GM21390 (cell line): ENCODE measurements around the gene PCBP3.
"Not testable (repeated sequence)": the region's sequence is repeated elsewhere in the genome, so short reads cannot be mapped to it uniquely, and the experiment has no call there.

ENCODE experiments used
- ATAC-seq: cut with Tn5 transposase; IDR thresholded peaks from one replicate; pipeline ENCODE4 v1.9.1; 2021; ENCODE audit not compliant: unreplicated experiment

PCBP3 gene

DNA sequence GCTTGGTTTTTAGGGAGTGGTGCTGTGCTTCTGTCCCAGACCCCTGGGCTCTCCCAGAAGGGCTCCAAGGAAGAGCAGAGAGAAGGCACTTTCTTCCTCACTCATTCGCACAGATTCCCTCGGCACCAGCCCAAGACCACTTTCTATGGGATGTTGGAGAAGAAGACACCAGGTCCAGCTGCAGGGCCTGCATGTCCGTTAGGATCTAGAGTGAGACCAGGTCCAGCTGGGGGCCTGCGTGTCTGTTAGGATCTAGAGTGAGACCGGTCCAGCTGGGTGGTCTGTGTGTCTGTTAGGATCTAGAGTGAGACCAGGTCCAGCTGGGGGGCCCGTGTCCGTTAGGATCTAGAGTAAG lies 30.9 kb upstream of the PCBP3 start:
- not testable (repeated sequence) for ATAC-seq

DNA sequence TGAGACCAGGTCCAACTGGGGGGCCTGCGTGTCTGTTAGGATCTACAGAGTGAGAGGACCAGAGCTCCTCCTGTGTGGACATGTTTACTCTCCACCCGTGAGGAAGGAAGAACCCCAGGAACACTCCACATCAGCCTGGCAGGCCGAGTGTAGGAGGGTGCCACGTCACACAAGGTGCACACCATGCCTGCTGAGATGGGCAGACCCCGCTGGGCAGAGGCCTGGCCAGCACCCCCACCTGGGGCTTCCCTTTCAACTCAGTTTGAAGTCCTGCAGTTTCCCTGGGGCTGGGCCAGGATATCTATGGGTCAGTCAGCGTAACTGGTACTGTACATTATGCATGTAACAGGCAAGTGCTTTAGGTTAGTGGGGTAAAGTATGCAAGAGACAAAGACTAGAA lies 30.1 kb upstream of the PCBP3 start:
- no peak for ATAC-seq

DNA sequence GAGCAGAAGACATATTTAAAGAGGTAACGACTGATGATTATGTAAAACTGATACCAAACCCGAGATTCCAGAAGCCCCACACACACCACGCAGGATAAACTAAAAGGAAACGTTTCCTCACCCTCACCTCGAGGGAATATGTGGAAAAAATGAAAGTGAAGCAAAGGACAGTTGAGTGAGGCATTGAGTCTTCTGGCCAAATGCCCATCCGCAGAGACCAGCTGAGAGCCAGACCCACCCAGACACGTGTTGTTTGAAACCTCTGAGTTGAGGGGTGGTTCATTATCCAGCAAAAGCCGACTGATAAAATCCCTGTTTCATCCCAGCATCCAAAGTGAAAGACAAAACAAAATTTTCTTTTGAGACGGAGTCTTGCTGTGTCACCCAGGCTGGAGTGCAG lies 29.6 kb upstream of the PCBP3 start:
- no peak for ATAC-seq

DNA sequence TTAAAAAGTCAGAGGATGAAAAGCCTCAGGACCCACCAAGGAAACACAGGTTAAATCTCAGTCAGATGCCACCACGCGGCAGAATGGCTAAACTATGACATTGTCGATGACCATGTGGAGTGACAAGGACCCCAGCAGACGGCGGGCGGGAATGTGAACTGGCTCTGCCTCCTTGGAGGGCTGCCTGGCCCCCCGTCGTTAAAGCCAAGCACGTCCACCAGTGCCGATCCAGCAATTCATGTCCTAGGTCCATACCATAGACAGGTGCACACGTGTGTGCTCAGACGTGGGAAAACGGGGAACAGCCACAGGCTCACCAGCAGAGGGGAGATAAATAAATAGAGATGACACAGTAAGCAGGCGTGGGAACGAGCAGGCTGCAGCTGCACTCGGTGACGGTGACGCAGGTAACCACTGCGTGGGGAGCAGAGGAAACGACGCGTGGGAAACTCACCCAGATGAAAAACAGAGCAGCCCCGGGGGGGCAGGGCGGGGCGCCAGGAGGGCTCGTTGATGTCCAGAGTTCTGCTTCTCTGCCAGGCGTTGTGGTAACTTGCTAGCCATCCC lies 28.3 kb upstream of the PCBP3 start:
- ATAC-seq = no peak

DNA sequence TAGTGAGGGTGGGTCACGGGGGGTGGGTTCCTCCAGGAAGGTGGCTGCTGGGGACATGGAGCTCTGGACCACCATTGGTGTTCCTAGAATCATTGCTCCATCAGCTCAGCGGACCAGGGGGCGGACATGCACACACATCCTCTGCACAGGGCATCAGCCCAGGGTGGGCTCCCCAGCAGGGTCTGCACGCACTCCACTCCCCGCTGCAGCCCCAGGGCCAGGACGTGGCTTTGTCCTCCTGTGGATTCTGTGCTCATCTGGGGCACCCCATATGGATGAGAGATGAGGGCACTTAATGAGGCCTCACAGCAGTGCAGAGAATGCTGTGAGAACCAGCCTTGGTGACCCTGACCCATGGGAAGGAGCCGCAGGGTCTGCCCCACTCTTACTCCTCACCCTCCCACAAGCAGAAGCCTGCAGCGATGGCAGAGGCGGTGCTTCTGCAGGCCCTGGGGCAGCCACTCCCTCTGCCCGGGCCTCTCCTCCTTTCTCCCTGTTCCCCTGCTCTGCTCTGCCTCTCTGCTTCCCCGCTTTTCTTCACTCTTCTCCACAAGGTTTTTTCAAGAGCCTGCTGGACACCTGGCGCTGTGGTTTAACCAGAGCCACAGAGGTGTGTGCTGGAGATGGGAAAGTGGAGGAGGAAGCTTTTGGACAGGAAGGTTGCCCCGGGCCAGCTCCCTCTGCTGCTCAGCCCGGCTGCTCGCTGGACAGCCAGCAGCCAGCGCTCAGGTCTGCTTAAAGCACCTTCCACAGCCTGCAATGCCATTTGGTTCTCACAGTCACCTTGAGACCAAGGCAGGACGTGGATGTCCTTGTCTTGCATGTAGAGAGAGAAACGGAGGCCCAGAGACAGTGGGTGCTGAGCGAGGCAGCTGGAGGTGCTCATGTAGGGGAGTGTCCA lies 26.3 kb upstream of the PCBP3 start:
- no peak for ATAC-seq

DNA sequence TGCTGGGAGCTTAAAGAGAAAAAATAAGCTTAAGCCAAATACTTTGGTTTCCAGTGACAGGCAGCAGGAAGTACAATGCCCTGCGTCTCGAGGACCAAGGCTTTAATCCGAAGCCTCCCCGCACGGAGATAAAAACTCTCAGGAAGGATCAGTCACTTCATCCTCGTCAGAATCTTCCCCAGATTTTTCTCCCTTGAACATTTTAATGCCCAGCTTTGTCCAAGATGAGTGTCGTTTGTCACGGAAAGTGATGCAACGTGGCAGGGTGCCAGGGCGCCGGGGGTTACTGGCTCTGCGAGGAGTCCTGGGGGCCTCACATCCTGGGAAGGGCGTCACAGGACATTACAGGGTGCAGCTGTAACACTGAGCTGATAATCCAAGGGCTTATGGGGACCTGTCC lies 25.2 kb upstream of the PCBP3 start:
- ATAC-seq = no peak

DNA sequence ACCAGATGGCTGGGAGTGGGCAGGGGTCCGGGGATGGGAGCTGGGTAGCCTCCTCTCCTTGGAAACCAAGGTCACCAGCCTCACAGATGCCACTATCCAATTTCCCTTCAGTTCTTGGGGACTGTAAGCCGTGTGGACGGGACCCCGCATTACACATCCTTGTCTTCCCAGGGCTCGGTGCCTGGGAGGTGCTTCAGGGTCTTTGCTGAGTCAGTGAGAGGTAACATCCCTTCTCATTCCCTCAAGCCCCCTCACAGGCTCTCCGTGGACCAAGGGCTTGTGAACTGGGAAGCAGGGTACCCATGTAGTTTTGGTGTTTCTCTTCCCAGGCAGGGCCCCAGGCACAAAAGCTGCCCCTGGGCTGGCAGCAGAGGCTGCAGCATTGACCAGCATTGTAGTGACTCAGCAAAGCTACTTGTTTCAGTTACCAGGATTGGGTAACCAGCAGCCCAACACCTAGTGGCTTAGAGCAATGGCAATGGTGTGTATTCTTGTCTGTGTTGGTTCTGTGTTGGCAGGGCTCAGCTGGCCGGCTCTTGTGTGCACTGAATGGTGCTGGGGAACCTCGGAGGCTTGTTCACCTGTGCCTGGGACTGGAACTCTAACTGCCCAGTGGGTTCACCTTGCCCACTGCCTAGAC lies 24.6 kb upstream of the PCBP3 start:
- ATAC-seq = no peak

DNA sequence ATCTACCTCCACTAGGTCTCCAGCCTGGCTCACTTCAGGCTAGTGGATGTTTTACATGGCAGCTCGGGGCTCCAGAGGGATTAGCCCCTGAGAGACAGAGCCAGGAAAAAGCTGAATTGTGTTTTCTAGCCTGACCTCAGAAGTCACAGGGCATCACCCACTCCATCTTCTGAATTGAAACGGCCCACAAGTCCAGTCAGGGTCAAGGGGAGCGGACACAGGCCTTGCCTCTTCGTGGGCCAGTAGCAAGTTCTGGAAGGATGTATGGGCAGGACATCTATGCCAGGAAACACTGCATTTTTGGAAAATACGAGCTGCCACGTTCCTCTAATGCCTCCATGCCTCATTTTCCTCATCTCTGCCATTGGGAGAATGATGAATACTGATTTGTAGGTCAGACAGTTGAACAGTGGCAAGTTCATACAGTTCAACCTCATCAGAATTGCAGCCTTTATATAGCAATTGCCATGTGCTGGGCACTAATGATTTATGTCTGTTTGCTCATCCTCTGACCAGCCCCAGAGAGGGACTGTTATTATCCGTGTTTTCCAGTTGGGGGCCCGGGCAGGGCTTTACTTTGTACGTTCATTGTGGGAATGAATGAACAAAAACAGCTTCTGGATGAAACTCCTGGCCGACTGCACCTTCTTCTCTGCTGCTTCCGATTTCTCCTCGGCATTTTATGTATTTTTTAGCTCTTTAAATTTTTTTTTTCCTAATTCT lies 23.2 kb upstream of the PCBP3 start:
- ATAC-seq = no peak

DNA sequence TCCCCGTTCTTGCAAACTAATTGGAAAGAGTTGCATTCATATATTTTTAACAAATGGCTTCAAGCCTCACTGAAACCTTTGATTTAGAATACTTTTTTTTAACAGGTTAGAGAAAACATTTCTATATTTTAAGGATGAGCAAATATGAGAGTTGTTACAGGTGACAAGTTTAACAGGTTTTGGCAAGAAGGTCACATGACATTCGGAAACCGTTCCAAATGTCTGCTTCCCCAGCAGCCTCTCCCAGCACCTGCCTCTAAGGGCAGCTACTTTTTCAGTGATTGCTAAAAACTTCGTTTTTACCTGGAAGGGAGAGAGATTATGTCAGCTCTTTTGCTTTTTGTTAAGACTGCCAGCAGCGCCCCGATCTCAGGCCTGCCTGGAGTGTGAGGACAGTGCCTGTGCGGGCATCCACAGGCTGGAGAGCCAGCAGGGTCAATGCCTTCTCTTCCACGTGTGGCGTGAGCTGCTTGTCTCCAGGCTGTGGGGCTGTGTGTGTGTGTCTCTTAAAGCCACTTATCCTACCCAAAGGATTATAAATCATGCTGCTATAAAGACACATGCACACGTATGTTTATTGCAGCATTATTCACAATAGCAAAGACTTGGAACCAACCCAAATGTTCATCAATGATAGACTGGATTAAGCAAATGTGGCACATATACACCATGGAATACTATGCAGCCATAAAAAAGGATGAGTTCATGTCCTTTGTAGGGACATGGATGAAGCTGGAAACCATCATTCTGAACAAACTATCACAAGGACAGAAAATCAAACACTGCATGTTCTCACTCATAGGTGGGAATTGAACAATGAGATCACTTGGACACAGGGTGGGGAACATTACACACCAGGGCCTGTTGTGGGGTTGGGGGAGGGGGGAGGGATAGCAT lies 21.8 kb upstream of the PCBP3 start:
- not testable (repeated sequence) for ATAC-seq

DNA sequence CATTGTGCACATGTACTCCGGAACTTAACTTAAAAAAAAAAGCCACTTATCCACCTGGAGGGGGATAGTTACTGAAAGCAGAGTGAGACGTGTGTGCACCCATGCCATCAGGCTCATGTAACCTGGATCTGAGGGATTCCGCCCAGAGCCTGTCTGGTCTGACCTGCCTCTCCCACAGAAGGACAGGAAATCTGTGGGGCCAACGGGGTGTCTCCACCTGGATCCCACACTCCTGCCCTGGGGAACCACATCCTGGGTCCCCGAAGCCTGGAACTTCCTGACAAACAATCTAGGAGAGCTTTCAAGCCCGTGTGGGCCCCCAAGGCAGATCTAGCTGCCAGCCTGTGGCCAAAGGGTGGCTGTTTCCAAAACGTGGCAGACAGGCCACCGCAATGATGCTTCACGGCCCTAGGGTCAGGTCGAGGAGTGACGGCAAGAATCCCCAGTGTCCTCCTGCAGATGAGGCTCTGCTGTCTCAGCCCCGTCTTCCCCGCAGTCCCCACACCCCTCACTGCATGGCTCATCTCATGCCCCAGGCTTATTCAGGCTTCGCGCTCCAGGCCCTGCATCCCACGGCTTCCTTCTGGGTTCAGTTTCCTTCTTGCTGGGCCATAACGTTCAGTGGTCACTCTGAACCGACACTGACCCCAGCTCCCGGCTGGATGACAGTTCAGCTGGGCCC lies 21.0 kb upstream of the PCBP3 start:
- ATAC-seq = no peak

DNA sequence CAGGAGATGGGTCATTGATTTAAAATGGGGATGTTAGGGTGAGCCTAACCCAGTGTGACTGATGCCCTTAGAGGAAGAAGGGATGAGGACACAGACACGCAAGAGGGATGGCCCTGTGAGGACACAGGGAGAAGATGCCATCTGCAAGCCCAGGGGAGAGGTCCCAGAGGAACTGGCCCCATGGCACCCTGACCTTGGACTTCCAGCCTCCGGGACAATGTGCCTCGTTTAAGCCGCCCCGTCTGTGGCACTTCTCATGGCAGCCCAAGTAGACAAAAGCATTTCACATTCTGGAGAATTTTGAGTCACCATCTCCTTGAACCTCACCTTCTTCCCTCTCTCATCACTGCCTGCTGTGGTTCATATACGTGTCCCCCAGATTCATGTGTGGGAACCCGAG lies 20.1 kb upstream of the PCBP3 start:
- no peak for ATAC-seq

DNA sequence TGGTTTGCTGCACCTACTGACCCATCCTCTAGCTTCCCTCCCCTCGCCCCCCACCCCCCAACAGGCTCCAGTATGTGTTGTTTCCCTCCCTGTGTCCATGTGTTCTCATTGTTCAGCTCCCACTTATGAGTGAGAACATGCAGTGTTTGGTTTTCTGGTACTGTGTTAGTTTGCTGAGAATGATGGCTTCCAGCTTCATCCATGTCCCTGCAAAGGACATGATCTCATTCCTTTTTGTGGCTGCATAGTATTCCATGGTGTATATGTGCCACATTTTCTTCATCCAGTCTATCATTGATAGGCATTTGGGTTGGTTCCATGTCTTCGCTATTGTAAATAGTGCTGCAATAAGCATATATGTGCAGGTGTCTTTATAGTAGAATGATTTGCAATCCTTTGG lies 17.4 kb upstream of the PCBP3 start:
- ATAC-seq = not testable (repeated sequence)

DNA sequence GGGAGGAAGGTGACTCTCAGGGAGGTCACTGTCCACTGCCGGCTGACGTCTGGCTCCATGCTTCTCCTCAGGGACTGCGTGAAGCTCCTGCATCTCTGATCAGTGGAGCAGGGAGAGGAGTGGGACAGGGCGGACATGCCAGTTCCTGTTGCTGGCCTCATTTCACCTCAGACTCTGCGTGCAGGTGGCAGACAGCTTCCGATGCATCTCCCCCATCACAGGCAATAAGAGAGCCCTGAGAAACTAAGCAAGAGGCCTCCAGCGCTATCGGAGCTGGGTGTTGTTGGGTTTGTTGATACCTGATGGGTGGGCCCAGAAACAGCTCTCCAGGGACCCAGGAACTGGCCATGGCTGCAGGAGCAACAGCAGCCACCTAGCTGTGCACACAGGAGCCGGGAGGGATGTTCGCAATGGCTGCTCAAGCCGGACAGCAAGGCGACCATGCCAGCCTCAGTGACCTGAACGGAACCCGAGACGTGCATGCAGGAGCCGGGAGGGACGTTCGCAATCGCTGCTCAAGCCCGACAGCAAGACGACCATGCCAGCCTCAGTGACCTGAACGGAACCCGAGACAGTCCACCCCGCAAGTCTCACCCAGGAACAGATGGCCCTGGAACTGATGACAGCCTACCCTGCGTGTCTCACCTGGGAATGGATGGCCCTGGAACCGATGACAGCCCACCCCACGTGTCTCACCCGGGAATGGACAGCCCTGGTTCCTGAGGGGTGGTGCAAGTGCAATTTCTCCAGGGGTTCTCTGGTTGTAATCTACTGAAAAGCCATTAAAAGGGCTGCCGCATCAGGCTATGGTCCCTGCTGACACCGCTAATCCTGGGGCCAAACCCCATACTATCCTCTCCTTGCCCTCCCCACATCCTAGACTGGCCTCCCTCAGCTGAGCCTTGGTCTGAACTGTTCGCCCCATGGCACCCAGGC lies 14.2 kb upstream of the PCBP3 start:
- no peak for ATAC-seq

DNA sequence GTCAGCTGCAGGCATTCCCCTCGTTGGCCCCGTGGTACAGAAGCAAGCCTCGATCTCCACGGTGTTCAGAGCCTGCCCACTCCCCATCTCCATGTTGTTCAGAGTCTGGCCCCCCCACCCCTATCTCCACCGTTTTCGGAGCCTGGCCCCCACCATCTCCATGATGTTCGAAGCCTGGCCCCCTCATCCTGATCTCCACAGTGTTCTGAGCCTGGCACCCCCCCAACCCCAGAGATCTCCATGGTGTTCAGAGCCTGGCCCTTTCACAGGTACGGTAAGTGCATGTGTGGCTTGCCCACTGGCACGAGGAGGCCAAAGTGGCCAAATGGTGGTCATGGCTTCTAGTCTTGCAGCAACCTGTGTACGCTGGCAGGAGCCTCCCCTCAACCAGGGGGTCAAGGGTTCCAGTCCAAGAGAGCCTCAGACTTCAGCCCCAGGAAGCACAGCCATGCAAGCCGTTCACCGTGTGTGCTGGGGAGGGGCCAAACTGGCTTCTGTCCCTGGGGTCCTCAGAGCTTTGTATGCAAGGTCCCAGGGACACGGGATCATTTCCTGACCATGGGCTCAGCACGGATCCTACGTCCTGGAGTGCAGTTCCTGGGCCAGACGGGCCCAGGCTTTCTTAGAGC lies 13.3 kb upstream of the PCBP3 start:
- no peak for ATAC-seq

DNA sequence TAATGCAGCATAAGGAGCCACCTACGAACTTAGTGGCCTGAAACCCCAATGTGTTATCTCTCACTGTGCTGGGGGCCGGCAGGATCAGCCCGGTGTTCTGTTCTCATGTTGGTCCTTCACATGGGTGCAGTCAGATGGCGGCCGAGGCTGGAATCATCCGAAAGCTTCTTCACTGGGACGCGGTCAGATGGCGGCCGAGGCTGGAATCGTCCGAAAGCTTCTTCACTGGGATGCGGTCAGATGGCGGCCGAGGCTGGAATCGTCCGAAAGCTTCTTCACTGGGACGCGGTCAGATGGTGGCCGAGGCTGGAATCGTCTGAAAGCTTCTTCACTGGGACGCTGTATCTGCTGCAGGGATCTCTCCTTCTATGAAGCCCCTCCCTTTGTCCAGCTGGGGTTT lies 12.6 kb upstream of the PCBP3 start:
- ATAC-seq = no peak

DNA sequence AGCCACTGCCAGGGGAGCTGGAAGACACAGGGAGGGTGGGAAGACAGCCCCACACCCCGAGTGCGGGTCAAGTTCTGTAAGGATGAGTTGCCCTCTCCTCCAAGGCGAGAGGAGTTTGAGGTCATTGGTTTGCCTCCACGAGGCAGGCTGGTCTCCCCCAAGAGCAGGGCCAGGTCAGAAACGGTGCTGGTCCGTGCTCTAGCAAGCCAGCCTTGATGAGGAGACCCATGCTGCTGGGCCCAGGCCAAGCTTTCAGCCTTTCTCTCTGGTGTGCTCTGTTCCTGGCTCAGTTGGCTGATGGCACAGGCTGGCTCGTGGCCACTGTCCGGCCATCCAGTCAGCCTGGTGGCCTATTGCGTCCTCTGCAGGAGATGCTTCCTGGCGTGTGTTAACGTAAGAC lies 12.0 kb upstream of the PCBP3 start:
- ATAC-seq = no peak

DNA sequence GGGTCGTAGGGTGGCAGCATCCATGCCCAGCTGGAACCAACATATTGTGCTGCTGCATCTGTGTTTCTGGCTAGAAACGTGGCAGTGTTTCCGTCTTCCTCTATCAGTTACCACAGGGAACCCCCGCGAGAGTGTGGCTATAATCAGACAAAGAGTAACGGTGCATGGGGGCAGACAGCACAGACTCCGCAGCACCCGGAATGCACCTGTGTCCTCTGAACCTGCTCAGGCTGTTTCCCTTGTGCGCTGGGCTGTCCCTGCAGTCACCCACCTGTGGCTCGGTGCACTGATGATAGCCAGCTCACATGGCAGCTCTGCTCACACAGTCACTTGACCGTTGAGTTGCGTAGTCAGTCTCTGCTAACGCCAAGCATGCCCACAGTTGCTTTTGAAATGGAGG lies 11.4 kb upstream of the PCBP3 start:
- ATAC-seq = no peak

DNA sequence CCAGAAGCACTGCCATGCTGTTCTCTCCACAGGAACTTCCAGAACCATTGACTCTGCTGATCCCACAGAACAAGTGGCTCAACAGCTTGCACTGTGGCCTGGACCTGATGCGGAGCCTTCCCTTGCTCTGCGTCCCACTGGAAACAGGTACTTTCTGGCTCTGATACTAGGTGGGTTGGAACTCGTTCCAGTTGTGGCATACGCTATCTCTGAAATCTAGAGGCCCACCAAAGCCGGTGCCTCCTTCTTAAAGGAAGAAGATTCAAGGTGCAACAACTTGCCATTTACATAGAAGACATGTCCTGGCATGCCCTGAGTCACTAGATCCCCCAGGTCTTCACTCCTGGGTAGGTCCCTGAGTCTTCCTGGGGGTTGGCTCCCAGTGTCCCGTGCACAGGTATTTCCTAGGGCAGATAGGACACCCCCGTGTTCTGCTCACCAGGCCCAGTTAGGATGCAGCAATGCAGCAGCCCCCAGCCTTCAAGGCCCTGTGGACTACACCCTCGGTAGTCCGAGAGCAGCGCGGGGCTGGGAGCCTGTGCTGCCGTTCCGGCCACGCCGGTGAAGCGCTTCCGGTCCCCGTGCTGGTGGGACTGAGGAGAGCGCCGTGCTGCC lies 10.8 kb upstream of the PCBP3 start:
- no peak for ATAC-seq
